HG02763 (cell line): ENCODE results near the gene FLNC.

Experiments used
- ATAC-seq: cut with Tn5 transposase; IDR thresholded peaks from one replicate; pipeline ENCODE4 v1.9.1; 2021; ENCODE audit warnings: mild to moderate bottlenecking, moderate library complexity; ENCODE audit not compliant: unreplicated experiment

The FLNC gene

GRCh38 chr7:128875523-128875948, 45.3 kb downstream of the FLNC start:
- ATAC-seq = no peak

GRCh38 chr7:128876127-128876526, 45.9 kb downstream of the FLNC start:
- ATAC-seq = no peak

- no peak for ATAC-seq
These were observed 46.4 kb downstream of the FLNC start for GRCh38 chr7:128876586-128876977.

GRCh38 chr7:128876978-128877755, 47.0 kb downstream of the FLNC start:
- ATAC-seq = no peak

- ATAC-seq = no peak
These were observed 47.5 kb downstream of the FLNC start for GRCh38 chr7:128877756-128878120.

- ATAC-seq = no peak
These were observed 48.3 kb downstream of the FLNC start for GRCh38 chr7:128878226-128879105.

GRCh38 chr7:128879461-128879938, 49.3 kb downstream of the FLNC start:
- ATAC-seq = no peak

GRCh38 chr7:128879939-128880746, 49.9 kb downstream of the FLNC start:
- no peak for ATAC-seq

- ATAC-seq = no peak
These were observed 50.7 kb downstream of the FLNC start for GRCh38 chr7:128880791-128881457.

GRCh38 chr7:128881458-128882125, 51.4 kb downstream of the FLNC start:
- ATAC-seq = no peak

- ATAC-seq = no peak
These were observed 51.9 kb downstream of the FLNC start for GRCh38 chr7:128882134-128882533.

- ATAC-seq = peak; percentile 69
These were observed 53.6 kb downstream of the FLNC start for GRCh38 chr7:128883622-128884448.

GRCh38 chr7:128884561-128885369, 54.6 kb downstream of the FLNC start:
- no peak for ATAC-seq

GRCh38 chr7:128885370-128886187, 55.4 kb downstream of the FLNC start:
- no peak for ATAC-seq

- no peak for ATAC-seq
These were observed 56.4 kb downstream of the FLNC start for GRCh38 chr7:128886391-128887168.

GRCh38 chr7:128887169-128888038, 57.2 kb downstream of the FLNC start:
- no peak for ATAC-seq
